ENCODE measurements around the gene PAPOLB.
"Not testable (repeated sequence)": the region's sequence is repeated elsewhere in the genome, so short reads cannot be mapped to it uniquely, and the experiment has no call there.

The PAPOLB gene

GRCh38 chr7:4895766-4896165, 33.9 kb upstream of the PAPOLB start:
- POLR2A ChIA-PET: interaction anchor here (1.1 kb wide), 1 partner anchor 78 kb away, joined by 3 read pairs; no protein-coding TSS in a partner anchor
- no peak for TF ChIP-seq ARNT (IDR thresholded peaks at IDR 0.05)
- no peak for TF ChIP-seq LEF1 (IDR thresholded peaks at IDR 0.05; ENCODE audit: borderline replicate concordance)
- no peak for TF ChIP-seq NFRKB (IDR thresholded peaks at IDR 0.05)
- no peak for TF ChIP-seq FOXK2 (IDR thresholded peaks at IDR 0.05)
- TF ChIP-seq, protein P1, sequence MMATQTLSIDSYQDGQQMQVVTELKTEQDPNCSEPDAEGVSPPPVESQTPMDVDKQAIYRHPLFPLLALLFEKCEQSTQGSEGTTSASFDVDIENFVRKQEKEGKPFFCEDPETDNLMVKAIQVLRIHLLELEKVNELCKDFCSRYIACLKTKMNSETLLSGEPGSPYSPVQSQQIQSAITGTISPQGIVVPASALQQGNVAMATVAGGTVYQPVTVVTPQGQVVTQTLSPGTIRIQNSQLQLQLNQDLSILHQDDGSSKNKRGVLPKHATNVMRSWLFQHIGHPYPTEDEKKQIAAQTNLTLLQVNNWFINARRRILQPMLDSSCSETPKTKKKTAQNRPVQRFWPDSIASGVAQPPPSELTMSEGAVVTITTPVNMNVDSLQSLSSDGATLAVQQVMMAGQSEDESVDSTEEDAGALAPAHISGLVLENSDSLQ (IDR thresholded peaks at IDR 0.05): no peak
- no peak for TF ChIP-seq SUZ12 (IDR thresholded peaks at IDR 0.05)
- TF ChIP-seq ELF4 (IDR thresholded peaks at IDR 0.05): no peak
- TF ChIP-seq ZNF384 (IDR thresholded peaks at IDR 0.05): no peak
- CTCF ChIA-PET: no interaction called here
- DNase-seq (ENCODE audit: extremely low spot score): no peak

- no peak for DNase-seq (ENCODE audit: extremely low spot score)
- TF ChIP-seq, protein P1 (IDR thresholded peaks at IDR 0.05): no peak
- TF ChIP-seq LEF1 (IDR thresholded peaks at IDR 0.05; ENCODE audit: borderline replicate concordance) (no peak), TARDBP (IDR thresholded peaks at IDR 0.05) (no peak), ELF4 (IDR thresholded peaks at IDR 0.05) (no peak), HDGF (IDR thresholded peaks at IDR 0.05; ENCODE audit: borderline replicate concordance) (no peak), SP1 (IDR thresholded peaks at IDR 0.05) (no peak), BHLHE40 (IDR thresholded peaks at IDR 0.05; ENCODE audit: borderline replicate concordance) (no peak), FOXK2 (IDR thresholded peaks at IDR 0.05) (no peak), FOXM1 (IDR thresholded peaks at IDR 0.05; ENCODE audit: borderline replicate concordance) (no peak), L3MBTL2 (conservative IDR thresholded peaks at IDR 0.05) (no peak), ARNT (IDR thresholded peaks at IDR 0.05) (no peak), ZNF384 (IDR thresholded peaks at IDR 0.05) (no peak), FOXA1 (IDR thresholded peaks at IDR 0.05) (no peak), NFRKB (IDR thresholded peaks at IDR 0.05) (no peak), CTBP1 (IDR thresholded peaks at IDR 0.05; ENCODE audit: borderline replicate concordance) (no peak), SUZ12 (IDR thresholded peaks at IDR 0.05) (no peak)
- POLR2A ChIA-PET: no interaction called here
- CTCF ChIA-PET: no interaction called here
These were observed 32.7 kb upstream of the PAPOLB start for GRCh38 chr7:4894482-4894881.

- no peak for DNase-seq (ENCODE audit: extremely low spot score)
- CTCF ChIA-PET: no interaction called here
- POLR2A ChIA-PET: no interaction called here
- no peak for TF ChIP-seq BHLHE40 (IDR thresholded peaks at IDR 0.05; ENCODE audit: borderline replicate concordance)
- no peak for TF ChIP-seq ZNF384 (IDR thresholded peaks at IDR 0.05)
- TF ChIP-seq, protein P1 (IDR thresholded peaks at IDR 0.05): no peak
- no peak for TF ChIP-seq SUZ12 (IDR thresholded peaks at IDR 0.05)
- TF ChIP-seq ELF4 (IDR thresholded peaks at IDR 0.05): no peak
These were observed 32.2 kb upstream of the PAPOLB start for GRCh38 chr7:4893929-4894475.

DNA sequence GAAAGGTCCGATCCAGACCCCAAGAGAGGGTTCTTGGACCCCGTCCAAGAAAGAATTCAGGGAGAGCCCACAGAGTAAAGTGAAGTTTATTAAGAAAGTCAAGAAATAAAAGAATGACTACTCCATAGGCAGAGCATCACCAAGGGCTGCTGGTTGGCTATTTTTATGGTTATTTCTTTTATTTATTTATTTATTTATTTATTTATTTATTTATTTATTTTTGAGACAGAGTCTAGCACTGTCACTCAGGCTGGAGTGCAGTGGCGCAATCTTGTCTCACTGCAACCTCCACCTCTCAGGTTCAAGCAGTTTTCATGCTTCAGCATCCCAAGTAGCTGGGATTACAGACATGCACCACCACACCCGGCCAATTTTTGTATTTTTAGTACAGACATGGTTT, 31.4 kb upstream of the PAPOLB start:
- DNase-seq (ENCODE audit: extremely low spot score); POLR2A ChIA-PET: not testable (repeated sequence)
- CTCF ChIA-PET: interaction anchor here (1.1 kb wide), 1 partner anchor 10 kb away, joined by 3 read pairs; the partner anchor contains the start of gene RADIL

DNA sequence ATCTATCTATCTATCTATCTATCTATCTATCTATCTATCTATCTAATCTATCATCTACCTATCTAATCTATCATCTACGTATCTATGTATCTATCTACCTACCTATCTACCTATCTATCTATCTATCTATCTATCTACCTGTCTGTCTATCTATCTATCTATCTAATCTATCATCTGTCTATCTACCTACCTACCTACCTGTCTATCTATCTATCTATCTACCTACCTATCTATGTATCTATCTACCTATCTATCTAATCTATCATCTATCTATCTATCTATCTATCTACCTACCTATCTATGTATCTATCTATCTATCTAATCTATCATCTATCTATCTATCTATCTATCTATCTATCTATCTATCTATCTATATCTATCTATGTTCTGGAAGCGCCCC, 29.7 kb upstream of the PAPOLB start:
- DNase-seq (ENCODE audit: extremely low spot score); CTCF ChIA-PET; POLR2A ChIA-PET: not testable (repeated sequence)

DNA sequence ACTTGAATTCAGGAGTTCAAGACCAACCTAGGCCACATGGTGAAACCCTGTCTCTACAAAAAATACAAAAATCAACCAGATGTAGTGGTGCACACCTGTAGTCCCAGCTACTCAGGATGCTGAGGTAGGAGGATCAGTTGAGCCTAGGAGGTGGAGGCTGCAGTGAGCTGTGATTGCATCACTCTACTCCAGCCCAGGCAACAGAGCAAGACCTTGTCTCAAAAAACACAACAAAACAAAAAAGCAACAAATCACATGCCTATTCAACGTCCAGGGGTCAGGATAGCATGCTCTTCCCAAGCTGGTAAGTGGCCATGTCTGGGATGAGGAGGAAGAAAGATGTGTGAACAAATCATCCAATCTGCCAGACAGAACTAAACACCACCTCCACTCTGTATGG, 27.9 kb upstream of the PAPOLB start:
- DNase-seq (ENCODE audit: extremely low spot score): no peak
- POLR2A ChIA-PET: no interaction called here
- CTCF ChIA-PET: no interaction called here
- TF ChIP-seq LEF1 (IDR thresholded peaks at IDR 0.05; ENCODE audit: borderline replicate concordance): no peak
- no peak for TF ChIP-seq FOXA1 (IDR thresholded peaks at IDR 0.05)
- TF ChIP-seq ARNT (IDR thresholded peaks at IDR 0.05): no peak
- TF ChIP-seq ELF4 (IDR thresholded peaks at IDR 0.05): no peak
- TF ChIP-seq CTBP1 (IDR thresholded peaks at IDR 0.05; ENCODE audit: borderline replicate concordance): no peak
- TF ChIP-seq L3MBTL2 (conservative IDR thresholded peaks at IDR 0.05): no peak
- TF ChIP-seq, protein P1 (IDR thresholded peaks at IDR 0.05): no peak
- TF ChIP-seq FOXM1 (IDR thresholded peaks at IDR 0.05; ENCODE audit: borderline replicate concordance): no peak
- no peak for TF ChIP-seq HDGF (IDR thresholded peaks at IDR 0.05; ENCODE audit: borderline replicate concordance)
- no peak for TF ChIP-seq TARDBP (IDR thresholded peaks at IDR 0.05)
- TF ChIP-seq ZNF384 (IDR thresholded peaks at IDR 0.05): no peak
- no peak for TF ChIP-seq SUZ12 (IDR thresholded peaks at IDR 0.05)

GRCh38 chr7:4888161-4888560, 26.3 kb upstream of the PAPOLB start:
- ChIA-PET CTCF (no interaction called here), POLR2A (no interaction called here)
- TF ChIP-seq FOXA1 (IDR thresholded peaks at IDR 0.05) (no peak), SP1 (IDR thresholded peaks at IDR 0.05) (no peak), CTBP1 (IDR thresholded peaks at IDR 0.05; ENCODE audit: borderline replicate concordance) (no peak), SUZ12 (IDR thresholded peaks at IDR 0.05) (no peak), L3MBTL2 (conservative IDR thresholded peaks at IDR 0.05) (no peak), LEF1 (IDR thresholded peaks at IDR 0.05; ENCODE audit: borderline replicate concordance) (no peak), ARNT (IDR thresholded peaks at IDR 0.05) (no peak), TARDBP (IDR thresholded peaks at IDR 0.05) (no peak), FOXM1 (IDR thresholded peaks at IDR 0.05; ENCODE audit: borderline replicate concordance) (no peak), BHLHE40 (IDR thresholded peaks at IDR 0.05; ENCODE audit: borderline replicate concordance) (no peak), HDGF (IDR thresholded peaks at IDR 0.05; ENCODE audit: borderline replicate concordance) (no peak), FOXK2 (IDR thresholded peaks at IDR 0.05) (no peak), ZNF384 (IDR thresholded peaks at IDR 0.05) (no peak), NFRKB (IDR thresholded peaks at IDR 0.05) (no peak), ELF4 (IDR thresholded peaks at IDR 0.05) (no peak)
- TF ChIP-seq, protein P1 (IDR thresholded peaks at IDR 0.05): no peak
- no peak for DNase-seq (ENCODE audit: extremely low spot score)
